K562 (cell line): ENCODE data around the gene PMCH. TPM values are rescaled to one million over a fixed set of nuclear protein-coding genes. Genes with fewer than 3 reads are reported as not detected.

ENCODE experiments used
- ATAC-seq: fragments of 200-7000 bp; cut with Tn5 transposase; 3 replicates; pipeline ENCODE4 v1.9.1; 2020; ENCODE audit warnings: moderate library complexity
- BruUV-seq: library from RNA; stranded (reverse); fragments of 400-500 nt; replicated peaks from 2 replicates; lab custom pipeline; 2021; lab: Mats Ljungman, UMichigan
- CTCF ChIA-PET: fragments of 300-600 bp; formaldehyde crosslinking; extraction: SDS; loops from one replicate; lab custom pipeline; 2021; ENCODE audit warnings: low intra/inter-chr PET ratio; lab: Yijun Ruan, JAX
- POLR2A ChIA-PET: fragments of 300-600, 350-650 bp; sonication (Branson Sonifier 250); formaldehyde crosslinking; extraction: SDS; loops from one replicate; lab custom pipeline; 2021; ENCODE audit warnings: antibody characterized with exemption, inconsistent platforms; lab: Yijun Ruan, JAX
- DNase-seq, 4 experiments: peaks; one replicate each; pipeline versions ENCODE4 v3.0.0 to v3.0.0-alpha.2; 2011 to 2018; ENCODE audit warnings: low spot score in 3 of 4, mixed read lengths in 3 of 4; ENCODE audit errors: extremely low read depth in 1 of 4
- FAIRE-seq: peaks from 2 replicates; lab custom pipeline; 2011; peaks lifted over from hg19 to GRCh38; lab: Jason Lieb, UNC
- H2AFZ ChIP-seq: 2 replicates; pipeline ENCODE4 v1.6.0; 2011; ENCODE audit warnings: low read depth, low read length, control low read depth, inconsistent platforms
- H3K27ac ChIP-seq: fragments of 200-600 bp; 3 replicates; pipeline ENCODE4 v1.8.0; 2011; ENCODE audit warnings: low read depth, mild to moderate bottlenecking, control low read depth, inconsistent platforms, low read length, moderate library complexity, mixed read lengths; ENCODE audit errors: extremely low read depth
- H3K27me3 ChIP-seq, 2 experiments: fragments of 300-600 bp in 1 of 2; 2 replicates in 1 of 2; 3 replicates in 1 of 2; pipeline versions ENCODE4 v1.6.0 to v1.8.0; 2011; ENCODE audit warnings: inconsistent platforms in 2 of 2, low read length in 2 of 2, mild to moderate bottlenecking in 1 of 2, mixed read lengths in 1 of 2, moderate library complexity in 1 of 2; ENCODE audit not compliant: control insufficient read depth in 2 of 2, insufficient read depth in 2 of 2
- H3K36me3 ChIP-seq: fragments of 300-600 bp; 3 replicates; pipeline ENCODE4 v1.8.0; 2011; ENCODE audit warnings: mild to moderate bottlenecking, low read length, inconsistent platforms; ENCODE audit not compliant: control insufficient read depth, insufficient read depth
- H3K4me1 ChIP-seq, 2 experiments: fragments of 200-600 bp in 1 of 2; replicated peaks in 1 of 2; 2 replicates in 1 of 2; 3 replicates in 1 of 2; pipeline versions ENCODE4 v1.5.1 to v1.8.0; 2011; ENCODE audit warnings: inconsistent platforms in 2 of 2, low read length in 2 of 2, mild to moderate bottlenecking in 1 of 2, mixed read lengths in 1 of 2, moderate library complexity in 1 of 2; ENCODE audit not compliant: control insufficient read depth in 2 of 2, insufficient read depth in 2 of 2
- H3K4me2 ChIP-seq: 2 replicates; pipeline ENCODE4 v1.6.1; 2011; ENCODE audit warnings: low read length, control low read depth, inconsistent platforms, mixed read lengths; ENCODE audit not compliant: insufficient read depth
- H3K4me3 ChIP-seq: fragments of 200-600 bp; sonication (generic), shearing (Covaris generic); 2 replicates; pipeline ENCODE4 v1.5.1; 2016; ENCODE audit warnings: control low read depth, inconsistent platforms
- H3K79me2 ChIP-seq: fragments of 200-600 bp; 3 replicates; pipeline ENCODE4 v1.8.0; 2011; ENCODE audit warnings: low read length, inconsistent platforms; ENCODE audit not compliant: control insufficient read depth, insufficient read depth
- H3K9ac ChIP-seq, 2 experiments: 2 replicates each; pipeline versions ENCODE4 v1.6.0 to v1.6.1; 2011; ENCODE audit warnings: low read depth in 2 of 2, low read length in 2 of 2, control low read depth in 1 of 2, inconsistent platforms in 1 of 2, mild to moderate bottlenecking in 1 of 2, mixed read lengths in 1 of 2; ENCODE audit not compliant: insufficient read depth in 1 of 2
- H3K9me1 ChIP-seq: one replicate; pipeline ENCODE4 v1.6.0; 2011; ENCODE audit warnings: inconsistent platforms, mild to moderate bottlenecking, low read length, moderate library complexity; ENCODE audit not compliant: control insufficient read depth, insufficient read depth
- H3K9me3 ChIP-seq: replicated peaks from 2 replicates; pipeline ENCODE4 v1.5.1; 2011; ENCODE audit warnings: low read depth, low read length, inconsistent platforms; ENCODE audit not compliant: control insufficient read depth, insufficient read depth
- H4K20me1 ChIP-seq: replicated peaks from 2 replicates; pipeline ENCODE4 v1.6.1; 2011; ENCODE audit warnings: low read length, inconsistent platforms, mixed read lengths; ENCODE audit not compliant: control insufficient read depth, insufficient read depth
- CREM ChIP-seq: IDR thresholded peaks from 2 replicates; pipeline ENCODE4 v1.6.1; 2014; ENCODE audit warnings: antibody characterized with exemption, low read depth
- HSF4 ChIP-seq: fragments of 250-450 bp; sonication (Bioruptor Pico); IDR thresholded peaks from 2 replicates; pipeline ENCODE4 v2.1.2; 2022; ENCODE audit warnings: mild to moderate bottlenecking, moderate library complexity, borderline replicate concordance
- JUNB ChIP-seq: fragments of 450-650 bp; formaldehyde crosslinking; conservative IDR thresholded peaks from 2 replicates; pipeline ENCODE4 v1.4.0; 2020; ENCODE audit warnings: mild to moderate bottlenecking
- MGA ChIP-seq: fragments of 450-650 bp; IDR thresholded peaks from 2 replicates; pipeline ENCODE4 v1.6.1; 2016; ENCODE audit warnings: mild to moderate bottlenecking, moderate library complexity
- ZNF280B ChIP-seq: fragments of 250-450 bp; sonication (Bioruptor Pico); IDR thresholded peaks from 2 replicates; pipeline ENCODE4 v1.5.1; 2021; ENCODE audit warnings: mild to moderate bottlenecking
- WGBS: fragments of 100-300 bp; shearing (Covaris generic); methylation state at CpG from one replicate; pipeline ENCODE4 v1.1.6; 2016; ENCODE audit warnings: low coverage, mixed read lengths; ENCODE audit not compliant: insufficient coverage; ENCODE audit errors: missing lambda C conversion rate; 5-methylcytosine and 5-hydroxymethylcytosine counted together
- in situ Hi-C: fragments of 300-500 bp; cut with MboI; formaldehyde crosslinking; loops from 4 replicates; pipeline ENCODE4 v1.15.0; 2018; ENCODE audit warnings: inconsistent platforms, mixed read lengths
- intact Hi-C: fragments of 100-400 bp; cut with micrococcal nuclease; formaldehyde crosslinking; loops from 2 replicates; pipeline ENCODE4 v1.14.2; 2022
- polyA plus RNA-seq, 8 experiments: library from polyadenylated mRNA; depleted of rRNA in 4 of 8; stranded (reverse) in 5 of 8; unstranded in 3 of 8; fragments of >200 nt; fragmentation: Nextera tagmentation in 2 of 8; fragmentation: Illumina TruSeq in 1 of 8; extraction: Ambion mirVana in 2 of 8; extraction: Trizol in 1 of 8; gene quantifications; 2 replicates each; pipeline versions ENCODE4 v1.2.1 to v1.2.3, GENCODE V29; 2011 to 2014; ENCODE audit warnings: inconsistent platforms in 1 of 8, missing spikeins in 1 of 8
- total RNA-seq, 7 experiments: library from RNA; depleted of rRNA in 6 of 7; stranded (reverse); fragments of >200 nt in 6 of 7; fragmentation: Illumina TruSeq in 2 of 7; extraction: Trizol in 2 of 7; gene quantifications; 2 replicates each; pipeline versions ENCODE4 v1.2.1 to v1.2.3, GENCODE V29; 2011 to 2021; ENCODE audit warnings: low replicate concordance in 1 of 7

The PMCH gene
- total and polyA plus RNA-seq, 9 of the 15 experiments (the other 6 are each of a cell fraction or from before 2014, with no cell fraction given): 0.10 to 0.20 TPM; not detected in 7

- in situ Hi-C loops (no loop called here), intact Hi-C loops (no loop called here)
- no peak overlapping the region for H3K27ac ChIP-seq
- no peak overlapping the region for H3K4me2 ChIP-seq
- H3K9ac ChIP-seq: no peak overlapping the region
- no peaks in the 10 kb centered on the region for H4K20me1 ChIP-seq
- ATAC-seq (no peak), DNase-seq (no peak), FAIRE-seq (no peak)
- no peaks in the 10 kb centered on the region for H3K4me1 ChIP-seq
- ChIA-PET POLR2A (interaction anchor here (0.7 kb wide), 1 partner anchor 568 kb away, joined by 3 read pairs; no protein-coding TSS in a partner anchor), CTCF (no interaction called here)
- H3K27me3 ChIP-seq: no peaks in the 10 kb centered on the region
- no peaks in the 10 kb centered on the region for H3K9me1 ChIP-seq
- no peak overlapping the region for H3K4me3 ChIP-seq
- peaks cover 17% of the 10 kb centered on the region; the same call in 2 of the 3 replicates for H3K36me3 ChIP-seq
- H2AFZ ChIP-seq: no peak overlapping the region
- no peak for TF ChIP-seq MGA
- TF ChIP-seq HSF4: no peak
- TF ChIP-seq ZNF280B (CRISPR knock-in tag): no peak
- no peak for TF ChIP-seq JUNB
- no peak for TF ChIP-seq CREM
- BruUV-seq: no TSS peak
- 92% methylated on average over 2 of the region's 2 CpGs for WGBS
- H3K79me2 ChIP-seq: no peaks in the 10 kb centered on the region
- no peaks in the 10 kb centered on the region for H3K9me3 ChIP-seq
Measured at GRCh38 chr12:102204025-102204424, 6.4 kb upstream of the PMCH start.
